K562 (cell line): ENCODE data around the gene PABPC1L. TPM values are rescaled to one million over a fixed set of nuclear protein-coding genes. Genes with fewer than 3 reads are reported as not detected.

ENCODE experiments used
- HNRNPLL ChIP-seq: fragments of 200-400 bp; formaldehyde crosslinking; IDR thresholded peaks from 2 replicates; pipeline ENCODE4 v1.6.1; 2017; ENCODE audit warnings: low read length, low read depth, mild to moderate bottlenecking; ENCODE audit not compliant: poor library complexity, severe bottlenecking
- MGA ChIP-seq: fragments of 450-650 bp; IDR thresholded peaks from 2 replicates; pipeline ENCODE4 v1.6.1; 2016; ENCODE audit warnings: mild to moderate bottlenecking, moderate library complexity
- MTA1 ChIP-seq: fragments of 450-650 bp; IDR thresholded peaks from 2 replicates; pipeline ENCODE4 v1.6.1; 2017; ENCODE audit warnings: borderline replicate concordance
- NFYB ChIP-seq: IDR thresholded peaks from 2 replicates; pipeline ENCODE4 v1.6.1; 2011; ENCODE audit warnings: mild to moderate bottlenecking, moderate library complexity; ENCODE audit not compliant: insufficient read length; ENCODE audit errors: extremely low read depth
- SRSF7 ChIP-seq: fragments of 200-400 bp; formaldehyde crosslinking; optimal IDR thresholded peaks from 2 replicates; pipeline ENCODE3; 2017; ENCODE audit warnings: mild to moderate bottlenecking, low read depth, low read length
- STAT6 ChIP-seq: sonication (generic); formaldehyde crosslinking; IDR thresholded peaks from 2 replicates; pipeline ENCODE4 v1.8.1; 2023; ENCODE audit warnings: mild to moderate bottlenecking, missing genetic modification reagents
- polyA plus RNA-seq, 8 experiments: library from polyadenylated mRNA; depleted of rRNA in 4 of 8; stranded (reverse) in 5 of 8; unstranded in 3 of 8; fragments of >200 nt; fragmentation: Nextera tagmentation in 2 of 8; fragmentation: Illumina TruSeq in 1 of 8; extraction: Ambion mirVana in 2 of 8; extraction: Trizol in 1 of 8; gene quantifications; 2 replicates each; pipeline versions ENCODE4 v1.2.1 to v1.2.3, GENCODE V29; 2011 to 2014; ENCODE audit warnings: inconsistent platforms in 1 of 8, missing spikeins in 1 of 8
- total RNA-seq, 7 experiments: library from RNA; depleted of rRNA in 6 of 7; stranded (reverse); fragments of >200 nt in 6 of 7; fragmentation: Illumina TruSeq in 2 of 7; extraction: Trizol in 2 of 7; gene quantifications; 2 replicates each; pipeline versions ENCODE4 v1.2.1 to v1.2.3, GENCODE V29; 2011 to 2021; ENCODE audit warnings: low replicate concordance in 1 of 7
- TF ChIP-seq, protein P1 (sequence below): fragments of 450-650 bp; formaldehyde crosslinking; IDR thresholded peaks from 2 replicates; pipeline ENCODE4 v1.4.0; 2020; ENCODE audit warnings: mild to moderate bottlenecking, moderate library complexity
- TF ChIP-seq, protein P2 (sequence below): conservative IDR thresholded peaks from 2 replicates; pipeline ENCODE4 v1.6.1; 2011; ENCODE audit warnings: low read depth, mild to moderate bottlenecking, low read length; ENCODE audit not compliant: control insufficient read depth

PABPC1L gene
- total and polyA plus RNA-seq, 9 of the 15 experiments (the other 6 are each of a cell fraction or from before 2014, with no cell fraction given) = 6.0 to 90.3 (median 15.8) TPM

DNA sequence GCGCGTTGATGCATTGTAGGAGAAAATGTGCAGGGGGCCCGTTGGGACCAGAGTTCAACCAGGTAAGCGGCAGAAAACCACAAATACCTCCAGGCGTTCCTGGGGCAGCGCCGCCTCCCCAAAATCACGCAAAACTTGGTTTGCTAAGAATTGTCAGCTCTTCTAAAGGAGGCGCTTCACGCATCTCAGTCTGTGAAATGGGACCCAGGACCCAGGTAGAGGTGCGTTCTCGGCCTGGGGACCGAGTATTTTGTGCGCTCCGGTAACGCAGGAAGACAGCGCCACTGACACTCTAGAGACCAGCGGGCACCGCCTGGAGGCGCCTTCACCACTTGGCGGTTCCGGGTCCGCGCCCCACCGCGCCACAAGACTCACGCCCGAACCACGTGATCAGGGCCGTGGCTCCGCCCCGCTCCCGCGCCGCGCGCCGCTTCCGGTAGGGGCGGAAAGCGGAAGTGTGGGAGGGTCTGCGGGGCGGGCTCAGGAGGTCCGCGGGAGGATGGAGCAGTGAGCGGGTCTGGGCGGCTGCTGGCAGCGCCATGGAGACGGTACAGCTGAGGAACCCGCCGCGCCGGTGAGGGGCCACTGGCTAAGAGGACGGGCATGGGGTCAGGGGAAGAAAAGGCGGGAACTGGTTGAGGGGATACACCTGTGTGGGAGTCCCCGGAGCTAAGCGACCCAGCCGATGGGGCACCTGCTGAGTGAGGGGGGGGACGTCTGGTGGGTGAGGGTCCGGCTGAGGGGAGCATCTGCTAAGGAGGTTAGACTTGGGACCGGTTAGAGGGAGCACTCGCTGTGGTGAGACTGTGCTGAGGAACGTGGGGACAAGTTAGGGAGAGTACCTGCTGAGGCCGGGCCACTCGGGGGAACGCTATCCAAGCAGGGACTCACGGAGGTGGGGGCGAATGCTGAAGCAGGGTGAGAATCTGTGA, 56.4 kb downstream of the PABPC1L start, which contains the start of gene STK4 (continued):
- TF ChIP-seq MGA (peak; percentile 65; the same call in 1 of the 2 replicates), SRSF7 (no peak), MTA1 (peak; percentile 25; the same call in 1 of the 2 replicates), STAT6 (CRISPR knock-in tag) (peak; percentile 63; the same call in 1 of the 2 replicates), HNRNPLL (peak; percentile 63), NFYB (no peak)
- TF ChIP-seq, protein P1, sequence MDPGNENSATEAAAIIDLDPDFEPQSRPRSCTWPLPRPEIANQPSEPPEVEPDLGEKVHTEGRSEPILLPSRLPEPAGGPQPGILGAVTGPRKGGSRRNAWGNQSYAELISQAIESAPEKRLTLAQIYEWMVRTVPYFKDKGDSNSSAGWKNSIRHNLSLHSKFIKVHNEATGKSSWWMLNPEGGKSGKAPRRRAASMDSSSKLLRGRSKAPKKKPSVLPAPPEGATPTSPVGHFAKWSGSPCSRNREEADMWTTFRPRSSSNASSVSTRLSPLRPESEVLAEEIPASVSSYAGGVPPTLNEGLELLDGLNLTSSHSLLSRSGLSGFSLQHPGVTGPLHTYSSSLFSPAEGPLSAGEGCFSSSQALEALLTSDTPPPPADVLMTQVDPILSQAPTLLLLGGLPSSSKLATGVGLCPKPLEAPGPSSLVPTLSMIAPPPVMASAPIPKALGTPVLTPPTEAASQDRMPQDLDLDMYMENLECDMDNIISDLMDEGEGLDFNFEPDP (CRISPR knock-in tag) = no peak
- TF ChIP-seq, protein P2, sequence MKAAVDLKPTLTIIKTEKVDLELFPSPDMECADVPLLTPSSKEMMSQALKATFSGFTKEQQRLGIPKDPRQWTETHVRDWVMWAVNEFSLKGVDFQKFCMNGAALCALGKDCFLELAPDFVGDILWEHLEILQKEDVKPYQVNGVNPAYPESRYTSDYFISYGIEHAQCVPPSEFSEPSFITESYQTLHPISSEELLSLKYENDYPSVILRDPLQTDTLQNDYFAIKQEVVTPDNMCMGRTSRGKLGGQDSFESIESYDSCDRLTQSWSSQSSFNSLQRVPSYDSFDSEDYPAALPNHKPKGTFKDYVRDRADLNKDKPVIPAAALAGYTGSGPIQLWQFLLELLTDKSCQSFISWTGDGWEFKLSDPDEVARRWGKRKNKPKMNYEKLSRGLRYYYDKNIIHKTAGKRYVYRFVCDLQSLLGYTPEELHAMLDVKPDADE = no peak; the same call in 1 of the 2 replicates
